ENCODE results near the gene ATP6V0C. TPM values are rescaled to one million over a fixed set of nuclear protein-coding genes. Genes with fewer than 3 reads are reported as not detected.

ATP6V0C gene
- total RNA-seq, 1 donor from 2014 or later = 157 TPM

DNA sequence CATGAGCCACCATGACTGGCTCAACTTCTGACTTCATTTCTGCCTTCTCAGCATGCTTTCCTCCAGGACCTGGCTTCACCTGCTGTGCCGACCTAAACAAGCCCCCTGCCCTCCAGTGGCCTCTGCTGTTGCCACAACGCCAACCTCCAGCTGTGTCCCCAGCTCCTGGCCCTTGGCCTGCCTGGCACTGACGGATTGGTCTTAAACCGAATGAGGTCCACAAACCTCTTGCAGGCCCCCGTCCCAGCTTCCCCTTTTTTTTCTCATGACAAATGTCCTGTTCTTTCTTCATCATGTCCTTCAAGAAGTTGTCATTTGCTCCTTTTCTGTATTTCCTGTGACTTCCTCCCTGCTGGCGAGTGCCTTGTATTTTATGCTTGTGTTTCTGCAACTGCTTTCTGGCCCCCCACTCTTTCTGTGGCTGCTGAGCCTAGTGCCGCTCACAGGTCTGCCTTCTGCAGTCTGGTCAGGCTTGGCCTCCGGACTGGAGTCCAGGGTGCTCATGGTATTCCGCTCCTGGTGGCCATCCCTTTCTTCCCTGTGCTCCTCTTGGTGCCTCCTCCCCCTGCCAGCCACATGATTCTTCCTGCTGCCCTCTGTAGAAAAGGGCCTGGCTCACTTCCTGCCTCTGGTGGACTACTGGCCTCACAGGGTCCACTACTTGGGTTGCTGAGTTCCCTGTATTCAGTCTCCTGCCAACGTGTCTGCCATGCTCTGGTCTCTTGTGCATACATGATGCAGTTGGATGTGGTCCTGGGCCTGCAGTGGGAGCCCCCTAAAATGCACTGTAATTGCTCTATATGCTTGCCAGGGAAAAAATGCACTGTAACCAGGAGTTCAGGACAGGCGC, 2.9 kb downstream of the ATP6V0C start:
- no peak for TF ChIP-seq CTCF (IDR thresholded peaks at IDR 0.05; ENCODE audit: unreplicated experiment)
- peak overlapping the region; percentile 90 for H3K27ac Mint-ChIP-seq (ENCODE audit: unreplicated experiment)
- H3K4me1 Mint-ChIP-seq (ENCODE audit: unreplicated experiment) = peaks cover 52% of the 10 kb centered on the region
- H3K36me3 Mint-ChIP-seq (ENCODE audit: low read depth, unreplicated experiment) = peaks cover 21% of the 10 kb centered on the region
- H3K27me3 Mint-ChIP-seq (ENCODE audit: unreplicated experiment) = peaks cover 42% of the 10 kb centered on the region
- no peaks in the 10 kb centered on the region for H3K9me3 Mint-ChIP-seq (ENCODE audit: unreplicated experiment)
- no peak for DNase-seq (ENCODE audit: low spot score)
- H3K4me3 Mint-ChIP-seq (ENCODE audit: unreplicated experiment) = peak overlapping the region; percentile 97

DNA sequence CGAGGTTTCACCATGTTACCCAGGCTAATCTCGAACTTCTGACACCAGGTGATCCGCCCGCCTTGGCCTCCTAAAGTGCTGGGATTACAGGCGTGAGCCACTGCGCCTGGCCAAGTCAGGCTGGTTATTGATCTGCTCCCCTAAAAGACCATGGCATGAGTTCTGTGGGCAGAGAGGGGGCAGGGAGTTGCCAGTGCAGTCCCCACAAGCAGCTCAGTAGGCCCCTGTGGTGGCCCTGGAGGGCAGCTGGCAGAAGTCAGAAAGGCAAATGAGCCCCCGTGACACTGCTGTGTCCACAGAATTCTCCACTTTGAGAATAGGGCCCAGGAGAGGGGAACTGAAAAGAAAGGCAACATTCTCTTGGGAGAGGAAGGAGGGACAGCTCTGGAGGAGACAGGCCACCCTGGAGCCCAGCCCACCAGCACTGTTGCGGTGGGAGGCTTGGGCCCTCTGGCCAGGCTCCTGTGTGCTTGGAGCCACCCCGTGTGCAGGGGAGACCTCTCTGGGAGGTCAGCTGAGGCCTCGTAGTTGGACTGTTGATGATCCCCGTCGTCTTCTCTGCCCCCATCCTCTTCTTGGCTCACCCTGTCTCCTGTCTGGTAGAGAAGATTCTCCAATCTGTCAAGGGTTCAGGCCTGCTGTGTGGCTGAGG, 4.3 kb downstream of the ATP6V0C start:
- peaks cover 21% of the 10 kb centered on the region for H3K36me3 Mint-ChIP-seq (ENCODE audit: low read depth, unreplicated experiment)
- no peak for DNase-seq (ENCODE audit: low spot score)
- peak overlapping the region; percentile 73 for H3K4me3 Mint-ChIP-seq (ENCODE audit: unreplicated experiment)
- no peak for TF ChIP-seq CTCF (IDR thresholded peaks at IDR 0.05; ENCODE audit: unreplicated experiment)
- no peak overlapping the region for H3K27ac Mint-ChIP-seq (ENCODE audit: unreplicated experiment)
- peaks cover 44% of the 10 kb centered on the region for H3K4me1 Mint-ChIP-seq (ENCODE audit: unreplicated experiment)
- no peaks in the 10 kb centered on the region for H3K9me3 Mint-ChIP-seq (ENCODE audit: unreplicated experiment)
- H3K27me3 Mint-ChIP-seq (ENCODE audit: unreplicated experiment) = peaks cover 36% of the 10 kb centered on the region

GRCh38 chr16:2518823-2519710, 5.3 kb downstream of the ATP6V0C start:
- H3K4me1 Mint-ChIP-seq (ENCODE audit: unreplicated experiment) = peaks cover 44% of the 10 kb centered on the region
- peaks cover 36% of the 10 kb centered on the region for H3K27me3 Mint-ChIP-seq (ENCODE audit: unreplicated experiment)
- peaks cover 21% of the 10 kb centered on the region for H3K36me3 Mint-ChIP-seq (ENCODE audit: low read depth, unreplicated experiment)
- peak overlapping the region; percentile 86 for H3K4me3 Mint-ChIP-seq (ENCODE audit: unreplicated experiment)
- no peak for DNase-seq (ENCODE audit: low spot score)
- peak overlapping the region; percentile 92 for H3K27ac Mint-ChIP-seq (ENCODE audit: unreplicated experiment)
- no peak for TF ChIP-seq CTCF (IDR thresholded peaks at IDR 0.05; ENCODE audit: unreplicated experiment)
- no peaks in the 10 kb centered on the region for H3K9me3 Mint-ChIP-seq (ENCODE audit: unreplicated experiment)

GRCh38 chr16:2519711-2520080, 5.9 kb downstream of the ATP6V0C start:
- DNase-seq (ENCODE audit: low spot score) = no peak
- TF ChIP-seq CTCF (IDR thresholded peaks at IDR 0.05; ENCODE audit: unreplicated experiment) = no peak
- Mint-ChIP-seq H3K4me3 (ENCODE audit: unreplicated experiment) (peak overlapping the region; percentile 86), H3K27me3 (ENCODE audit: unreplicated experiment) (peaks cover 34% of the 10 kb centered on the region), H3K9me3 (ENCODE audit: unreplicated experiment) (no peaks in the 10 kb centered on the region), H3K27ac (ENCODE audit: unreplicated experiment) (peak overlapping the region; percentile 92), H3K4me1 (ENCODE audit: unreplicated experiment) (peaks cover 42% of the 10 kb centered on the region), H3K36me3 (ENCODE audit: low read depth, unreplicated experiment) (peaks cover 26% of the 10 kb centered on the region)

Measured in endothelial cell (in vitro differentiated cells).